GM15510 (cell line): ENCODE results near the gene GRAMD1A.

ENCODE experiments used
- POLR2A ChIP-seq: IDR thresholded peaks from 3 replicates; pipeline ENCODE4 v1.6.1; 2011; ENCODE audit warnings: borderline replicate concordance; ENCODE audit not compliant: insufficient read length; ENCODE audit errors: extremely low read depth

Gene GRAMD1A

GRCh38 chr19:35034588-35035382, 34.7 kb downstream of the GRAMD1A start:
- TF ChIP-seq POLR2A, result no peak

- TF ChIP-seq POLR2A, result no peak
Observed at GRCh38 chr19:35037716-35038622, 37.8 kb downstream of the GRAMD1A start.

GRCh38 chr19:35038623-35039512, 38.7 kb downstream of the GRAMD1A start:
- TF ChIP-seq POLR2A, result no peak

- TF ChIP-seq POLR2A, result no peak
Observed at GRCh38 chr19:35039881-35040825, 40.0 kb downstream of the GRAMD1A start.

GRCh38 chr19:35040826-35041547, 40.9 kb downstream of the GRAMD1A start:
- TF ChIP-seq POLR2A, result no peak

- TF ChIP-seq POLR2A, result no peak
Observed at GRCh38 chr19:35041548-35042055, 41.5 kb downstream of the GRAMD1A start, which contains the start of gene HPN. HPN (plus strand) TSS chr19:35041721; CDS start chr19:35042507, 786 bp downstream.

- TF ChIP-seq POLR2A, result no peak
Observed at GRCh38 chr19:35042056-35042730, 42.1 kb downstream of the GRAMD1A start.

GRCh38 chr19:35042954-35043604, 43.0 kb downstream of the GRAMD1A start:
- no peak for TF ChIP-seq POLR2A

- no peak for TF ChIP-seq POLR2A
Observed at GRCh38 chr19:35043906-35044305, 43.8 kb downstream of the GRAMD1A start.

GRCh38 chr19:35044317-35045117, 44.4 kb downstream of the GRAMD1A start:
- TF ChIP-seq POLR2A, result no peak

- no peak for TF ChIP-seq POLR2A
Observed at GRCh38 chr19:35045667-35046300, 45.7 kb downstream of the GRAMD1A start.

GRCh38 chr19:35046461-35046860, 46.3 kb downstream of the GRAMD1A start:
- no peak for TF ChIP-seq POLR2A
